ENCODE results near the gene RAP1A. TPM values are rescaled to one million over a fixed set of nuclear protein-coding genes. Genes with fewer than 3 reads are reported as not detected.

The RAP1A gene
- 43.6 and 44.9 TPM in 2 replicates for polyA plus RNA-seq

DNA sequence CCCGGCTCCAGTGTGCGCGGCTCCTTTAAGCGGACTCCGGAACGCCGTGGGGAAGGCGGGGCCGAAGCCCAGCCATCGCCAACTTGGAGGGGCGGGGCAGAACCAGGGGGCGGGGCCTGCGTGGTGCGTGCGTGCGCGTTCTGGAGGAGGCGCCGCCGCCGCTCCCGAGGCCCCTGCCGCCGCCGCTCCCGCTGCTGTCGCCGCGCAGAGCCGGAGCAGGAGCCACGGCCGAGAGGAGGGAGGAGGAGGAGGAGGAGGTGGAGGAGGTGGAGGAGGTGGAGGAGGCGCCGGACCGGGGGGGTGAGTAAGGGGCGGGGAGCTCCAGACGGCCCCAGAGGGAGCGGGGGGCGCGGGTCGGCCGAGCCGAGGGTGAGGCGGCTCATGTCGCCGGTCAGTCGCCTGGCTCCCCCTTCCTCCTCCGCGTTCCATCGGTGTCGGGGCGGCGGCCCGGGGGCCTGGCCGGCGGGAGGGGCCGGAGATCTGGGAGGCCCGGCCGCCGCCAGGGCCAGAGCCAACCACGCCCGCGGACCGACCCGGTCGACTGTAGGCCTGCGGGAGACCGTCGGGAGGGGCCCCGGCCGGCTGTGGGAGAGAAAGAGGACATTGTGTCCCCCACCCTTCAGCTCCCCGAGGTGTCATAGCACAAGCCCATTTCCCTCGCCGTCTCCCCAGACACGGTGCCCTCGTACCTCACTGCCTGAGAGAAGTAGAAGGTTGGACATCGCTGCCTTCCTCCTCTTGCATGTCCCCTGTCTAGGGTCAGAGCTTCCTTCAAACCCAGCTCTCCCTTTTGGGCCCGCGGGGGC lies at the start of gene RAP1A:
RAP1A (plus strand) TSS at position 155 of the 806 bp plus-strand sequence. CDS start 71,572 bp downstream, outside the sequence.

DNA sequence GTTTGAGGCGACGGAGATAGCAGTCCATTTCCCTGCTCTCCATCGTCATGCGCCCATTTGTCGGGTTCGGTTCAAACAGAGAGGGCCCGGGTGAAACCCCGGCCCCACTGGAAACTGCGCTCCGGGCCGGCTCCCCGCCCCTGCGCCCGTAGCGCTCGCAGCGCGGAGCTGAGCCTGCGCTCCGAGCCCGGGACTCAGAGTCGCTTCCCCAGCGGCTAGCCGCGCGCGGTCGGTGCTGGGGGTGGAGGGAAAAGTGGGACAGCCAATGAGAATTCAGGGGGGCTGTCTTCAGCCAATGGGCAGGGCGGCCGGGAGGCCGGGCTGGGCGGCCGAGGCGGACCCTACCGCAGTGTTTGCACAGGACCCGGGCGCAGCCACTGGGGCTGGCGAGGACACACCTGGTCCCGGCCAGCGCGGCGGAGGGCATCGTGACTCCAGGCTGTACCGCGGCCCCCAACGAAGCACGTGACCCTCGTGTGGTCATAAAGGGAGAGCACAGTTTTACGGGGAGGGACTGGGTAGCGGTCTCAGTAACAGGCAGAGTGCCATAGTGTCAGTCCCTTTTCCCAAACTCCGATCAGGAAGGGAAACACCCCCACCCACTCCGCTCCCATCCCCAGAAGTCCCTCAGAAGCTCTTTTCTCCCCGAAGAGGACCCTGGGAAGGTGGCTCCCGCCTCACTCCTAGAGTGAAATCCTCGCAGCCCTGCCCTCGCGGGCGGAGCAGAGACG lies 119.8 kb downstream of the RAP1A start, which contains the start of gene INKA2:
INKA2 (minus strand) TSS at position 202 of the 731 bp plus-strand sequence; CDS start at position 49, 153 bp downstream.

DNA sequence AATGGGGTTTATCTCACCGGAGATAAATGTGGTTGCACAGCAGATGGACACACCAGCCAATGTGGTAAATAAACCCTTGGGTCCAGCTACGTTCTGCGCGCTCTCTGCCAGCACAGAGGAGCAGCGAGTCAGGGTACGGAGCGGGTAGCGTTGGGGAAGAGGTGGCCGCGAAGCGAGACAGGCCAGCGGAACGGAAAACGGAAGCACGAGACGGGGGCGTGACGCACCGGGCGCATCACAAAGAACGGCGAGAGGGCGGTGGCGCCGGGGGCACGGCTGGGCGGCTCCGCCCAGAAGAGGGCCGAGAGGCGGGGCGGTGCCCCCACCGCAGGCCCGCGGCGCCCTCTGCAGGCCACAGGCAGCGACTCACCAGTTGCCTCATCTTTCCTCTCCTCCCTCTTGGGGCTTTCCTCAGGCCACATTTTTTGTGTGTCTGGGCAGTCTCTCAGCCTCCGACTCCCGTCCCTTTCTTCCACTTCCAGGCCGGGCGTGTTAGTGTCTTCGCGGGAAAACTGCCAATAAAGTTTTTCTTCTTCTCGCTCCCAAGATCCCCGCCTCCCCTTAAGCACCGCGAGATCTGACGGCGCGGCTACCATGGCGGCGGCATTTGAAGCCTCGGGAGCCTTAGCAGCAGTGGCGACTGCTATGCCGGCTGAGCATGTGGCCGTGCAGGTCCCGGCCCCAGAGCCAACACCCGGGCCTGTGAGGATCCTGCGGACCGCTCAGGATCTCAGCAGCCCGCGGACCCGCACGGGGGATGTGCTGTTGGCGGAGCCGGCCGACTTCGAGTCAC lies 135.9 kb downstream of the RAP1A start, which contains the start of gene DDX20:
DDX20 (plus strand) TSS at position 571 of the 793 bp plus-strand sequence; CDS start at position 595, 24 bp downstream.

Other genes with a start within 250 kb of the RAP1A start
- gene OVGP1, start 192.1 kb upstream of the RAP1A start, polyA plus RNA-seq: 0.59 TPM in 1 of 2 replicates, not detected in the other
- 11.4 and 16.2 TPM in 2 replicates for gene WDR77, start 170.5 kb upstream of the RAP1A start, polyA plus RNA-seq
- 901 and 1,193 TPM in 2 replicates for gene ATP5PB, start 170.3 kb upstream of the RAP1A start, polyA plus RNA-seq
- 3.1 and 5.8 TPM in 2 replicates for gene C1orf162, start 145.8 kb upstream of the RAP1A start, polyA plus RNA-seq
- gene ADORA3, start 116.2 kb upstream of the RAP1A start, polyA plus RNA-seq: 0.49 TPM in 1 of 2 replicates, not detected in the other
- not detected in 2 replicates for gene TMIGD3, start 116.2 kb upstream of the RAP1A start, polyA plus RNA-seq
- gene INKA2, start 119.6 kb downstream of the RAP1A start, polyA plus RNA-seq: 2.1 and 2.9 TPM in 2 replicates
- 9.7 and 12.2 TPM in 2 replicates for gene DDX20, start 136.1 kb downstream of the RAP1A start, polyA plus RNA-seq